CD14-positive monocyte (primary cell): Measurements from ENCODE around the gene ITPK1. TPM values are rescaled to one million over a fixed set of nuclear protein-coding genes. Genes with fewer than 3 reads are reported as not detected.
"Not testable (repeated sequence)": the region's sequence is repeated elsewhere in the genome, so short reads cannot be mapped to it uniquely, and the experiment has no call there.

ENCODE experiments used
- DNase-seq, 3 donors: peaks; one replicate each; pipeline ENCODE4 v3.0.0-alpha.2; 2011 to 2022
- H2AFZ ChIP-seq: 2 replicates; pipeline ENCODE4 v1.6.0; 2012; ENCODE audit warnings: mild to moderate bottlenecking, low read depth, low read length, inconsistent platforms; ENCODE audit not compliant: insufficient read depth, poor library complexity, severe bottlenecking
- H3K27ac ChIP-seq, 2 donors: 1 replicate in 1 of 2; 2 replicates in 1 of 2; pipeline ENCODE4 v1.5.1; 2012 to 2013; ENCODE audit warnings: low read length in 2 of 2, control low read depth in 1 of 2, inconsistent platforms in 1 of 2, low read depth in 1 of 2, mild to moderate bottlenecking in 1 of 2
- H3K27me3 ChIP-seq, 2 donors: one replicate each; pipeline versions ENCODE4 v1.6.0 to v1.6.1; 2011 to 2013; ENCODE audit warnings: low read length in 2 of 2; ENCODE audit not compliant: control insufficient read depth in 2 of 2, insufficient read depth in 2 of 2
- H3K36me3 ChIP-seq, 2 donors: replicated peaks in 1 of 2; 1 replicate in 1 of 2; 2 replicates in 1 of 2; pipeline versions ENCODE4 v1.5.1 to v1.6.1; 2012 to 2013; ENCODE audit warnings: low read length in 2 of 2, control low read depth in 1 of 2, inconsistent platforms in 1 of 2, mild to moderate bottlenecking in 1 of 2; ENCODE audit not compliant: insufficient read depth in 2 of 2, control insufficient read depth in 1 of 2
- H3K4me1 ChIP-seq, 2 donors: 1 replicate in 1 of 2; 2 replicates in 1 of 2; pipeline versions ENCODE4 v1.5.1 to v1.6.1; 2012 to 2013; ENCODE audit warnings: low read length in 2 of 2, control low read depth in 1 of 2, inconsistent platforms in 1 of 2, mild to moderate bottlenecking in 1 of 2, moderate library complexity in 1 of 2; ENCODE audit not compliant: insufficient read depth in 2 of 2, control insufficient read depth in 1 of 2
- H3K4me2 ChIP-seq: replicated peaks from 2 replicates; pipeline ENCODE3; 2012; ENCODE audit warnings: low read length, moderate library complexity, mild to moderate bottlenecking; ENCODE audit not compliant: poor library complexity, severe bottlenecking; ENCODE audit errors: extremely low read depth
- H3K4me3 ChIP-seq, 3 experiments: fragments of 200-600 bp in 1 of 3; sonication (generic) in 1 of 3; replicated peaks in 1 of 3; 1 replicate in 2 of 3; 2 replicates in 1 of 3; pipeline ENCODE4 v1.5.1; 2011 to 2013; ENCODE audit warnings: low read length in 3 of 3, mild to moderate bottlenecking in 3 of 3, control low read depth in 2 of 3, low read depth in 2 of 3, inconsistent platforms in 1 of 3, moderate library complexity in 1 of 3
- H3K79me2 ChIP-seq: 2 replicates; pipeline ENCODE4 v1.6.0; 2012; ENCODE audit warnings: mild to moderate bottlenecking, control low read depth, inconsistent platforms, low read length, moderate library complexity; ENCODE audit not compliant: insufficient read depth
- H3K9ac ChIP-seq: 2 replicates; pipeline ENCODE4 v1.6.0; 2017; ENCODE audit warnings: low read length, mild to moderate bottlenecking; ENCODE audit not compliant: insufficient read depth, poor library complexity, severe bottlenecking
- H3K9me3 ChIP-seq, 2 donors: replicated peaks in 1 of 2; 1 replicate in 1 of 2; 2 replicates in 1 of 2; pipeline versions ENCODE4 v1.5.1 to v1.6.1; 2012 to 2013; ENCODE audit warnings: low read length in 2 of 2, control low read depth in 1 of 2; ENCODE audit not compliant: control insufficient read depth in 1 of 2, insufficient read depth in 1 of 2
- H4K20me1 ChIP-seq: 2 replicates; pipeline ENCODE4 v1.6.0; 2012; ENCODE audit warnings: mild to moderate bottlenecking, low read length, control low read depth, moderate library complexity; ENCODE audit not compliant: insufficient read depth
- H3K27ac Mint-ChIP-seq, 7 donors: one replicate each; pipeline ENCODE4 v1.8.0; 2020; ENCODE audit warnings: mild to moderate bottlenecking in 7 of 7, mixed read lengths in 7 of 7, moderate library complexity in 6 of 7, inconsistent platforms in 2 of 7
- H3K27me3 Mint-ChIP-seq, 3 donors: one replicate each; pipeline ENCODE4 v1.8.0; 2021 to 2022; ENCODE audit warnings: low read depth in 3 of 3, mild to moderate bottlenecking in 3 of 3, mixed read lengths in 3 of 3, moderate library complexity in 3 of 3, inconsistent platforms in 1 of 3
- H3K36me3 Mint-ChIP-seq, 2 donors: one replicate each; pipeline ENCODE4 v1.8.0; 2020; ENCODE audit warnings: mixed read lengths in 2 of 2, inconsistent platforms in 1 of 2, mild to moderate bottlenecking in 1 of 2
- H3K4me1 Mint-ChIP-seq: one replicate; pipeline ENCODE4 v1.8.0; 2020; ENCODE audit warnings: mild to moderate bottlenecking, mixed read lengths
- H3K4me3 Mint-ChIP-seq, 2 donors: one replicate each; pipeline ENCODE4 v1.8.0; 2020; ENCODE audit warnings: mild to moderate bottlenecking in 2 of 2, mixed read lengths in 2 of 2, moderate library complexity in 1 of 2
- H3K9me3 Mint-ChIP-seq, 7 donors: one replicate each; pipeline ENCODE4 v1.8.0; 2020 to 2022; ENCODE audit warnings: mixed read lengths in 7 of 7, mild to moderate bottlenecking in 6 of 7, moderate library complexity in 6 of 7, inconsistent platforms in 2 of 7
- CTCF ChIP-seq: fragments of 200-600 bp; IDR thresholded peaks from one replicate; pipeline ENCODE4 v1.8.0; 2022; ENCODE audit warnings: antibody characterized with exemption, mild to moderate bottlenecking
- WGBS: methylation state at CpG from one replicate; pipeline ENCODE4 v1.1.5; 2013; ENCODE audit warnings: missing lambda C conversion rate; ENCODE audit not compliant: insufficient coverage; 5-methylcytosine and 5-hydroxymethylcytosine counted together
- intact Hi-C, 2 donors: fragments of 100-400 bp; cut with micrococcal nuclease; formaldehyde crosslinking; loops; one replicate each; pipeline versions ENCODE4 v1.15.0 to v1.15.1; 2023
- polyA plus RNA-seq, 3 donors: library from polyadenylated mRNA; depleted of rRNA in 1 of 3; unstranded in 2 of 3; stranded (reverse) in 1 of 3; fragments of 300-500 nt in 2 of 3; fragments of >200 nt in 1 of 3; fragmentation: Illumina TruSeq in 2 of 3; gene quantifications; 1 replicate in 2 of 3; 2 replicates in 1 of 3; pipeline ENCODE4 v1.2.3, GENCODE V29; 2012 to 2021

ITPK1 gene
- polyA plus RNA-seq, 3 donors: 57.1 to 144 (median 63.0) TPM

GRCh38 chr14:93112891-93113677 lies 2.6 kb downstream of the ITPK1 start:
- H3K4me3 ChIP-seq: peak overlapping the region; percentile 47 to 82 (median 52)
- H4K20me1 ChIP-seq: peaks cover 65% of the 10 kb centered on the region
- H3K4me1 ChIP-seq: peaks cover 77 to 89% of the 10 kb centered on the region in 2 donors
- Mint-ChIP-seq H3K36me3 (peaks cover 4 to 18% of the 10 kb centered on the region in 2 donors), H3K27me3 (peaks cover 0 to 3% (median 0%) of the 10 kb centered on the region in 3 donors), H3K27ac (peak overlapping the region; percentile 78 to 94 (median 90)), H3K4me1 (peaks cover 73% of the 10 kb centered on the region), H3K4me3 (peak overlapping the region; percentile 87 to 93), H3K9me3 (no peaks in the 10 kb centered on the region)
- peak overlapping the region; percentile 36 to 71 for H3K27ac ChIP-seq
- intact Hi-C loops: loop anchor here (5.0 to 10.0 kb wide), 2 partner anchors 64 to 72 kb away; partner anchors contain the start of genes LYSET (in 1 of the 2) and MOAP1 (in 1 of the 2)
- H3K9me3 ChIP-seq: no peaks in the 10 kb centered on the region
- no peaks in the 10 kb centered on the region for H3K27me3 ChIP-seq
- WGBS: 34% methylated on average over 12 of the region's 15 CpGs
- peak; percentile 67 to 87 (median 79) for DNase-seq
- H3K79me2 ChIP-seq: peaks cover 73% of the 10 kb centered on the region
- H3K36me3 ChIP-seq: no peaks in the 10 kb centered on the region
- peak overlapping the region; percentile 91 for H3K4me2 ChIP-seq
- no peak overlapping the region for H2AFZ ChIP-seq
- peak overlapping the region; percentile 77 for H3K9ac ChIP-seq
- peak; percentile 86 for TF ChIP-seq CTCF

GRCh38 chr14:93111541-93111940 lies 4.2 kb downstream of the ITPK1 start:
- H3K27ac ChIP-seq: peak overlapping the region; percentile 26 to 71
- peaks cover 84% of the 10 kb centered on the region for H3K79me2 ChIP-seq
- intact Hi-C loops: loop anchor here (5.0 to 10.0 kb wide), 2 partner anchors 66 to 73 kb away; partner anchors contain the start of genes LYSET (in 1 of the 2) and MOAP1 (in 1 of the 2)
- not testable (repeated sequence) for H3K27me3 ChIP-seq, H3K9me3 Mint-ChIP-seq, H2AFZ ChIP-seq, H3K9ac ChIP-seq, H3K9me3 ChIP-seq, H3K27me3 Mint-ChIP-seq, H3K36me3 ChIP-seq
- H4K20me1 ChIP-seq: peaks cover 81% of the 10 kb centered on the region
- Mint-ChIP-seq H3K27ac (peak overlapping the region; percentile 70 to 86 (median 83)), H3K4me1 (peaks cover 80% of the 10 kb centered on the region), H3K4me3 (peak overlapping the region; percentile 27 to 73), H3K36me3 (peaks cover 8 to 18% of the 10 kb centered on the region in 2 donors)
- peaks cover 84 to 91% of the 10 kb centered on the region in 2 donors for H3K4me1 ChIP-seq
- peak in 2 of 3 donors; percentile 44 to 45 for DNase-seq
- peak overlapping the region in 1 of 3 experiments; percentile 36 for H3K4me3 ChIP-seq
- WGBS: 0% methylated on average over 1 of the region's 8 CpGs
- peak overlapping the region; percentile 20 for H3K4me2 ChIP-seq
